Measurements from ENCODE around the gene TMEM158.
A peak's percentile ranks its signal among the peaks of the same experiment; 100 is the strongest.

The TMEM158 gene

GRCh38 chr3:45198264-45199260 is 27.5 kb downstream of the TMEM158 start:
- DNase-seq: no peak

- no peak for DNase-seq
These were observed 31.3 kb downstream of the TMEM158 start for GRCh38 chr3:45194791-45195190.

GRCh38 chr3:45191924-45192417 is 34.1 kb downstream of the TMEM158 start:
- no peak for DNase-seq

GRCh38 chr3:45191424-45191823 is 34.7 kb downstream of the TMEM158 start:
- DNase-seq: no peak

- no peak for DNase-seq
These were observed 37.1 kb downstream of the TMEM158 start for GRCh38 chr3:45188719-45189659.

- no peak for DNase-seq
These were observed 38.4 kb downstream of the TMEM158 start for GRCh38 chr3:45187694-45188141.

- DNase-seq: no peak
These were observed 39.2 kb downstream of the TMEM158 start for GRCh38 chr3:45186871-45187270.

GRCh38 chr3:45185461-45185860 is 40.6 kb downstream of the TMEM158 start:
- DNase-seq: no peak

- no peak for DNase-seq
These were observed 41.0 kb downstream of the TMEM158 start for GRCh38 chr3:45185052-45185451.

GRCh38 chr3:45183872-45184262 is 42.2 kb downstream of the TMEM158 start:
- DNase-seq: no peak

- peak; percentile 12 for DNase-seq
These were observed 42.9 kb downstream of the TMEM158 start for GRCh38 chr3:45182915-45183871.

- DNase-seq: no peak
These were observed 44.6 kb downstream of the TMEM158 start for GRCh38 chr3:45181496-45181895.

- DNase-seq: no peak
These were observed 45.2 kb downstream of the TMEM158 start for GRCh38 chr3:45180899-45181298.

- peak; percentile 19 for DNase-seq
These were observed 46.0 kb downstream of the TMEM158 start for GRCh38 chr3:45180051-45180450.

- DNase-seq: no peak
These were observed 46.9 kb downstream of the TMEM158 start for GRCh38 chr3:45179163-45179562.

- DNase-seq: peak; percentile 3
These were observed 47.7 kb downstream of the TMEM158 start for GRCh38 chr3:45178183-45179023.

GRCh38 chr3:45176912-45177311 is 49.2 kb downstream of the TMEM158 start:
- DNase-seq: no peak
